T-helper 17 cell (primary cell): Measurements from ENCODE around the gene TBL2. TPM values are rescaled to one million over a fixed set of nuclear protein-coding genes. Genes with fewer than 3 reads are reported as not detected.
A peak's percentile ranks its signal among the peaks of the same experiment; 100 is the strongest.
"Not testable (repeated sequence)": the region's sequence is repeated elsewhere in the genome, so short reads cannot be mapped to it uniquely, and the experiment has no call there.

ENCODE experiments used
- ATAC-seq: fragments of 150-1000 bp; cut with Tn5 transposase; 2 replicates; pipeline ENCODE4 v1.10.0; 2021; ENCODE audit warnings: mild to moderate bottlenecking, moderate library complexity
- DNase-seq, 3 donors: peaks; one replicate each; pipeline versions ENCODE4 v3.0.0 to v3.0.0-alpha.2; 2020 to 2021
- H3K9me3 ChIP-seq: one replicate; pipeline ENCODE4 v1.7.0; 2013; ENCODE audit warnings: low read length, mild to moderate bottlenecking; ENCODE audit not compliant: control insufficient read depth, poor library complexity, severe bottlenecking
- H3K27ac Mint-ChIP-seq: one replicate; pipeline ENCODE4 v1.8.0; 2022; ENCODE audit warnings: mild to moderate bottlenecking, moderate library complexity, mixed read lengths
- H3K27me3 Mint-ChIP-seq: one replicate; pipeline ENCODE4 v1.8.0; 2022; ENCODE audit warnings: mixed read lengths
- H3K36me3 Mint-ChIP-seq: one replicate; pipeline ENCODE4 v1.8.0; 2022; ENCODE audit warnings: low read depth, mixed read lengths
- H3K4me1 Mint-ChIP-seq: one replicate; pipeline ENCODE4 v1.8.0; 2022; ENCODE audit warnings: mild to moderate bottlenecking, mixed read lengths
- H3K4me3 Mint-ChIP-seq: one replicate; pipeline ENCODE4 v1.8.0; 2022; ENCODE audit warnings: mild to moderate bottlenecking, moderate library complexity, mixed read lengths
- total RNA-seq, 4 donors: library from RNA in 2 of 4; stranded (reverse) in 2 of 4; gene quantifications; one replicate each; pipeline ENCODE4 v1.2.3 and lab custom pipeline; 2022 to 2026

TBL2 gene
- total RNA-seq, 2 donors from 2014 or later, result 15.3 to 22.9 TPM

DNA sequence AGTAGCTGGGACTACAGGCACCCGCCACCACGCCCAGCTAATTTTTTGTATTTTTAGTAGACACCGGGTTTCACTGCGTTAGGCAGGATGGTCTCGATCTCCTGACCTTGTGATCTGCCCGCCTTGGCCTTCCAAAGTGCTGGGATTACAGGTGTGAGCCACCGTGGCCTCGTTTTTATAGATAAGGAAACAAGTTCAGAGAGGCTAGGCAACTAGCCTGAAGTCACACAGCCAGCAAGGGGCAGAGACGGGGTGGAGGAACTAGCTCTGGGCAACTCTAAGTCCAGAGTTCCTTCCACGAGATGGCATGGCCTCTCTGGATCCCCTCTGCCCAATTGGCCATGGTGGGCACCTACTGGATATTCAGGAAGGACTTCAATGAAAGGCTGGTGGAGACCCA lies 36.6 kb upstream of the TBL2 start:
- not testable (repeated sequence) for DNase-seq, H3K27ac Mint-ChIP-seq, ATAC-seq, H3K4me1 Mint-ChIP-seq, H3K4me3 Mint-ChIP-seq, H3K36me3 Mint-ChIP-seq, H3K9me3 ChIP-seq
- peaks cover 60% of the 10 kb centered on the region for H3K27me3 Mint-ChIP-seq

DNA sequence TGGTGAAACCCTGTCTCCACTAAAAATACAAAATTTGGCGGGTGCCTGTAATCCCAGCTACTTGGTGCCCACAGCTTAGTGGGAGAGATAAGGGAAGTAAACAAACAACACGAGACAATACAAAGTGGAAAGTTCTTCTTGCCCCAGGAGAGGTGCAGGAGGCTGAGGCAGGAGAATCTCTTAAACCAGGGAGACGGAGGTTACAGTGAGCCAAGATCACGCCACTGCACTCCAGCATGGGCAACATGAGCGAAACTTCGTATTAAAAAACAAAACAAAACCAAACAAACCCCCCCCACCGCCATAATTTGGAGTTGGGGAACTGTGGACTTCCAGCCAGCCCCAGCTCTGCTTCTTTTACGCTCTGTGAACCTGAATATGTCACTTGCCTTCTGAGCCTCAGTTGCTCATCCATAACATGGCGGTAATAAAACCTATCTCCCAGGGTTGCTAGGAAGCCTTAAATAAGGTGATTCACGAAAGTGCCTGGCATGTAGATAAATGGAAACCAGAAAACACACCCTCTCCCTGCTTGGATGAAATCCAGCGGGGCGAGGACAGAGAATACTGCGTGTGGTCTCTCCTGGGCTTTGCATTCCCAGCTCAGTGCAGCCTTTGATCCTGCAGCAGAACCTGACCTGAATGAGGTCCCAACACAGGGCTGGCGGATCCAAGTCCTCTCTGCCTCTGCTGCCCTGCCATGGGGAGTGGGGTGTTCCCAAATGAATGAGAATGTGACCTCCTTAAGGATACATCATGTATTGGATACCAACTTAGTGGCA lies 35.8 kb upstream of the TBL2 start:
- H3K36me3 Mint-ChIP-seq, result no peaks in the 10 kb centered on the region
- H3K4me1 Mint-ChIP-seq, result peaks cover 3% of the 10 kb centered on the region
- no peak for ATAC-seq
- DNase-seq, result no peak
- peaks cover 60% of the 10 kb centered on the region for H3K27me3 Mint-ChIP-seq
- H3K9me3 ChIP-seq, result no peaks in the 10 kb centered on the region
- no peak overlapping the region for H3K27ac Mint-ChIP-seq
- H3K4me3 Mint-ChIP-seq, result peak overlapping the region; percentile 36

DNA sequence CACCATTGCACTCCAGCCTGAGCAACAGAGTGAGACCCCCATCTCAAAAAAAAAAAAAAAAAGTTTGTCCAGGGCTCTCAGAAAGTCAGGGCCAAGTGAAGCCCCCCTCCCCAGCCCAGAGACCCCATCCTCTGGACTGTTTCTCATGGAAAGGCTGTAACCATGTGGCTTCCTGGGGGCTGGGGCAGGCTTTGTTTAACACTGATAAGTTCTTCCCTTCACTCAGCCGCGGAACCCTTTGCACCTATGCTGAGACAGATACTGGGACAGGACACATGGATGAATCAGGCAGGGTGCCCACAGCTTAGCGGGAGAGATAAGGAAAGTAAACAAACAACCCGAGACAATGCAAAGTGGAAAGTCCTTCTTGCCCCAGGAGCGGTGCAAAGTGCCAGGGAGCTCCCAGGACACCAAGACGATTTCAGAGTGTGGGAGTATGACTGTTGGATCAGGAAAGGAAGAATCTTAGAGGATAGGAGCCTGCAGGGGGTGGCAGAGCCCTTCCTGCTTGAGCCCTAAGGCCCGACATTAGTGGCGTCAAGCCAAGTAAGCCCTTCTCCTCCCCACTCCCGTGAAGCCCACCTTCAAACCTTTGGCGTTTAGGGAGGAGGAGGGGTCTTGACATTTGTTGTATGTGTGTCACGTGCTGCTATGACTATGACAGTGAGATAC lies 34.4 kb upstream of the TBL2 start:
- Mint-ChIP-seq H3K36me3 (no peaks in the 10 kb centered on the region), H3K4me1 (peaks cover 3% of the 10 kb centered on the region), H3K4me3 (no peak overlapping the region), H3K27me3 (peaks cover 56% of the 10 kb centered on the region), H3K27ac (no peak overlapping the region)
- DNase-seq (no peak), ATAC-seq (no peak)
- H3K9me3 ChIP-seq, result no peaks in the 10 kb centered on the region

DNA sequence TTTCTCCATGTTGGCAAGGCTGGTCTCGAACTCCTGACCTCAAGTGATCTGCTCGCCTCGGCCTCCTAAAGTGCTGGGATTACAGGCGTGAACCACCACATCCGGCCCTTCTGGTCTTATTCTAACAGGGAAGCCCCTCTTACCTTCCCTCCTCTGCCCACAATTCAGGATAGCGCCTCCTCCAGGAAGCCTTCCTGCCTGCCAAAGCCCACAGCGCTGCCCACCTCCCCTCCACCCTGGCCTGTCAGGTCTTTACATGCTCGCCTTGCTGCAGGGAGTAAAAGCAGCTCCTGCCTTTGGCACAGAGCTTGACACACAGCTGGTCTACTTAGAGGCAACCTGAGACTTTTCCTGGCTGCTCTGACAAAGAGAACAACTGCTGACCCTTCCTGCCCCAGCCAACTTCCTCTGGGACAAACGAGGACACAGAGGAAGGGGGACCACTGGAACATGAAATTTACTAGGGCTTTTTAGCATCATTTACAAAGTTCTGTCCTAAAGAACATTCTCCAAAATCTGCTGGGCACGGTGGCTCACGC lies 32.7 kb upstream of the TBL2 start:
- no peak for ATAC-seq
- Mint-ChIP-seq H3K27me3 (peaks cover 64% of the 10 kb centered on the region), H3K27ac (no peak overlapping the region), H3K36me3 (no peaks in the 10 kb centered on the region), H3K4me1 (peaks cover 4% of the 10 kb centered on the region), H3K4me3 (no peak overlapping the region)
- no peaks in the 10 kb centered on the region for H3K9me3 ChIP-seq
- no peak for DNase-seq

DNA sequence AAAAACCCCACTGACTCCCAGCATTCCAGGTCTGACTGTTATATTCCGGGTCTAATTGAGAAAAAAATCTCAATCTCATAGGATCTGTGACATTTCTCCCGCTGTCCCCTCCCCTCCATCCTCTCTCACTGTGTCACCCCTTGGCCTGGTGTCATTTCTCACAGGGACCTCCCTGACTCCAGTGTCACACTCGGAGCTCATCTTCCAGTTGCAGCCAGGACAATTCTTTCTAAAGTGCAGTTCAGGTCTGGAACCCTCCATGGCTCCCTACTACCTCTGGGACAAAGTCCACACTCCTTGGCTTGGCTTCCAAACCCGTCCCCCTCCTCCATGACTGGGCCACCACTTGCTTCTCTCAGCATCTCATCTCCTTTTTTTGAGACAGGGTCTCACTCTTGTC lies 31.7 kb upstream of the TBL2 start:
- H3K4me3 Mint-ChIP-seq, result no peak overlapping the region
- peaks cover 59% of the 10 kb centered on the region for H3K27me3 Mint-ChIP-seq
- ATAC-seq (no peak), DNase-seq (no peak)
- H3K9me3 ChIP-seq, result no peaks in the 10 kb centered on the region
- H3K36me3 Mint-ChIP-seq, result no peaks in the 10 kb centered on the region
- H3K4me1 Mint-ChIP-seq, result peaks cover 4% of the 10 kb centered on the region
- no peak overlapping the region for H3K27ac Mint-ChIP-seq

DNA sequence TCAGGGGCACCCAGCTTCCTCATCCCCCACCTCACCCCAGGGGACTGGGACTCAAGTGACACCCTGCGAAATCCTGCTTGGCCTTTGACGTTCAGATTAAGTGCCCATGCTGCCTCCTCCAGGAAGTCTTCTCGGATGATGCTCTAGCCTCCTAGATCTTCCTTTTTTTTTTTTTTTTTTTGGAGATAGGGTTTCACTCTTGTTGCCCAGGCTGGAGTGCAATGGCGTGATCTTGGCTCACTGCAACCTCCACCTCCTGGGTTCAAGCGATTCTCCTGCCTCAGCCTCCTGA lies 29.3 kb upstream of the TBL2 start:
- H3K27ac Mint-ChIP-seq, H3K36me3 Mint-ChIP-seq, H3K4me1 Mint-ChIP-seq, DNase-seq, ATAC-seq, H3K4me3 Mint-ChIP-seq, H3K9me3 ChIP-seq: not testable (repeated sequence)
- peaks cover 40% of the 10 kb centered on the region for H3K27me3 Mint-ChIP-seq

DNA sequence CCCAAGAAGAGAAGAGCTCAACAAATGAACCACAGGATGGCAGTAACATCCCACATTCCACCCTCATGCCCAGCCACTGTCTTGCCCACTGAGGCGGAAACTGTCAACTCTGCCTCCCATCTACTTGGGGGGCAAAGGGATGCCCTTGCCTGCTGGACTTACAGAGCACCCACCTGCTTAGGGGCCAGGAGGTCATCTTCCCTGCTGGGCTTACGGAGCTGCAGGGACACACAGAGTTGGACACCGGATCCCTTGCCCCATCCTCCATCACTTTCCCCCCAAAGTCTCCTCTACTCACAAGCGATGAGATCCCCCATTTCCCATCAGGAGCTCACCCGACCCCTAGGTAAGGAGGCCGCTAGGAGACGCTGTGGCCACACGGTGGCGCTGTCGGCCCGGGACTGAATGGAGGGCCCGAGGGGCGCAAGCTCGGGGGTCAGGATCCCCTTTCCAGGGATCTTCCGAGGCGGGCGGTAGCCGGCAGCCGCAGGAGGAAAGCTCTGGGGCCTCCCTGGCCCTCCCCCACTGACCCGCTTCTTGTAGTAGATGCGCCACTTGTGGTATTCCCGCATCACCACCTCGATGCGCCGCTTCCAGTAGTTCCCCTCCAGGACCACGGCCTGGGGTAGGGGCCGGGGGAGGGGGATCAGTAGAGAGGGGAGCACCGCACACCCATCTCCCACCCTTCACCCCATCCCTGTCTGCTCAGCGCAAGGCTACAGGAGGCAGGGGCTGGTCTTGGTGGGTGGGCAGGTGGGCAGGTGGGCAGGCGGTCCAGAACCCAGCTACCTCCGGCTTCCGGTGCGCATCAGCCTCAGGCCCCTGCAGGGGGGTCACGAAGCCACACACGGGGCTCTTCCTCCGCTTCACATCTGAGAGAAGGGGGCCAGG lies 28.7 kb upstream of the TBL2 start:
- Mint-ChIP-seq H3K27ac (no peak overlapping the region), H3K36me3 (peaks cover under 1% of the 10 kb centered on the region), H3K4me3 (no peak overlapping the region), H3K27me3 (peaks cover 37% of the 10 kb centered on the region), H3K4me1 (peaks cover 2% of the 10 kb centered on the region)
- H3K9me3 ChIP-seq, result no peaks in the 10 kb centered on the region
- peak; percentile 56 to 70 (median 65) for DNase-seq
- peak; percentile 77 for ATAC-seq

DNA sequence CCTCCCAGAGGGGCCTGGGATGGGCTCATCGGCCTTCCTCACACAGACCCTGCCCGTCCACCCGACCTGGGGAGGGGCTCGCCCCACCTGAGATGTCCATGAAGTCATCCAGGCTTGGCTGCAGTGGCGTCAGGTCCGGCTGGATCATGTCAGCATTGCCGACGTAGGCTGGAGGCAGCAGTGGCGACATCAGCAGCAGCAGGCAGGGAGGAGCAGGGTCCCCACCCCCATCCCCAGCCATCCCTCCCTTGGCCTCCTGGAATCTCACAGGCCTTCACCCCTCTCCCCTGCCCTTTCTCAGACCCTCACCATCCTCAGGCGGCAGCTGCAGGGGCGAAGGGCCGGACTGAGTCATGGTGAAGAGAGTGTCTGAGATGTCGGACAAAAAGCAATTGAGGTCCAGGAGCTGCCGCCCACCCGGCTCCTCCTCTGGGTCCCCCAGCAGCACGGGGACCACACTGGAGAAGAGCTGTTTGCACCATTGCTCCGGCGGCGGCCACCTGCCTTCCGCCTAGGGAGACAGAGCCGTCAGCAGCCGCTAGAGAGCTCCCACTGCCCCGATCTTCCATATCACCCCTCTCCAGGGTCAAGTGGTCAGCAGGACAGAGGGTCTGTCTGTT lies 27.3 kb upstream of the TBL2 start:
- Mint-ChIP-seq H3K4me3 (no peak overlapping the region), H3K27me3 (peaks cover 30% of the 10 kb centered on the region), H3K36me3 (peaks cover 3% of the 10 kb centered on the region), H3K4me1 (peaks cover 2% of the 10 kb centered on the region), H3K27ac (no peak overlapping the region)
- no peaks in the 10 kb centered on the region for H3K9me3 ChIP-seq
- DNase-seq (no peak), ATAC-seq (no peak)

DNA sequence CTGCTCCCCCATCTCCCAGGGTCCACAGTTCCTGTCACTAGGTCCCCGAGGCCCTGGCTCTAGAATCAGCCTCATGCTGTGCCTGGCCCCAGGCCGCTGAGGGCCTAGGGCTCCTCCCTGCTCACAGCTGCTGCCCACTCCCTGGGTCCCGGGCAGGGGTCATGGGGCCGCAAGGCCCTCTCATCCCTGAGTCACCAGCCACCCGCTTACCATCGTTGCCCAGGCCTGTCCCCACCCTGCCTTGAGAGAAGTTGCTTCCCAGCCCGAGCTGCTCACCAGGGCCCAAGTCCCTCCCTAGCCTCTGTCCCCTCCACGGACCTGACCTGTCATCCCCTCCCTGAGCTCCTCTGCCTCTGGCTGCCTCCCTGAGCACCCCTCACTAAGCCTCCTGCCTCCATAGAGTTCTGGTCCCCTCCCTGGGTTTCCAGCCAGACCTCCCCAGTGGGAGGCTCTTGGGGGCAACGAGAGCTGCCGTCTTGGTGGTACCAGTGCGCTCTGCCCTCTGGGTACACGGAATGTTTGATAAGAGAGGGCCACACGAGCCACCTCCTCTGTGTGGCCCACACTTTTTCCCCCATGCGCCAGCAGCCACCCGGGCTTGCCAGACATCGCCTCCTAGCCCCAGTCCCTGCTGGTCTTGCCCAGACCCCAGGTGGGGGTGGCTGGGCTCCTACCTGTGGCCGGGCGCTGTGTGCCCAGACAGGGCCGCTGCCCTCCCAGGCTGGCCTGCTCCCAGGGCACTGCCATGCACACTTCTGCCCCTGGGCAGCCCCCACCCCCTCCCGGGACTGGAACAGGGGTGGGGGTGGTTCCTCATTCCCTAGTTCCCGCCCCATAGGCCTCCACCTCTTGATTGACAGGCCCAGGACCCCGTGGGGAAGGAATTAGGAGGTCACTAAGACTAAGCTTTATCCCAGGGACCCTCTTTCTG lies 24.6 kb upstream of the TBL2 start:
- H3K4me3 Mint-ChIP-seq, result no peak overlapping the region
- no peak overlapping the region for H3K27ac Mint-ChIP-seq
- no peak for DNase-seq
- ATAC-seq, result no peak
- H3K36me3 Mint-ChIP-seq, result peaks cover 5% of the 10 kb centered on the region
- H3K27me3 Mint-ChIP-seq, result peaks cover 24% of the 10 kb centered on the region
- H3K4me1 Mint-ChIP-seq, result peaks cover 2% of the 10 kb centered on the region
- no peaks in the 10 kb centered on the region for H3K9me3 ChIP-seq

DNA sequence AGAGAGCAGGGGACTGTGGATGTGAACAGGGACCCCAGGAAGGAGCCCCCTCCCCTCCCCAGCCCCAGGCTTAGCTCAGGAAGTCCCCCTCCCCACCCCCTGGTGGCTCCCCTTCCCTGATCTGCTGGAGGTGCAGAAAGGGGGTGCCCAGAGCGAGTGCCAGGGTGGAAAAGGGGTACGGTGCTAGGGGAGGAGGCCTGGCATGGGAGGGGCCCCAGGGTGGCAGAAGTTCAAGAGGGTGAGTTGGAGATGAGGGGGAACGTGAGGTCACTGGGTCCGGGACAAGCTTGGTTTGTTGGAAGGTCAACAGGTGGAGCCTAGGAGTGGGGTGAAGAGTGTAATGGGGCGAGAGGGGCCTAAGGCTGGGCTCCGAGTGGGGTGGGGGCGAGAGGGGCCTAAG lies 21.5 kb upstream of the TBL2 start:
- DNase-seq, result no peak
- peaks cover 23% of the 10 kb centered on the region for H3K27me3 Mint-ChIP-seq
- H3K4me3 Mint-ChIP-seq, result no peak overlapping the region
- no peak overlapping the region for H3K27ac Mint-ChIP-seq
- no peak for ATAC-seq
- H3K36me3 Mint-ChIP-seq, result peaks cover 7% of the 10 kb centered on the region
- H3K4me1 Mint-ChIP-seq, result no peaks in the 10 kb centered on the region
- H3K9me3 ChIP-seq, result no peaks in the 10 kb centered on the region

DNA sequence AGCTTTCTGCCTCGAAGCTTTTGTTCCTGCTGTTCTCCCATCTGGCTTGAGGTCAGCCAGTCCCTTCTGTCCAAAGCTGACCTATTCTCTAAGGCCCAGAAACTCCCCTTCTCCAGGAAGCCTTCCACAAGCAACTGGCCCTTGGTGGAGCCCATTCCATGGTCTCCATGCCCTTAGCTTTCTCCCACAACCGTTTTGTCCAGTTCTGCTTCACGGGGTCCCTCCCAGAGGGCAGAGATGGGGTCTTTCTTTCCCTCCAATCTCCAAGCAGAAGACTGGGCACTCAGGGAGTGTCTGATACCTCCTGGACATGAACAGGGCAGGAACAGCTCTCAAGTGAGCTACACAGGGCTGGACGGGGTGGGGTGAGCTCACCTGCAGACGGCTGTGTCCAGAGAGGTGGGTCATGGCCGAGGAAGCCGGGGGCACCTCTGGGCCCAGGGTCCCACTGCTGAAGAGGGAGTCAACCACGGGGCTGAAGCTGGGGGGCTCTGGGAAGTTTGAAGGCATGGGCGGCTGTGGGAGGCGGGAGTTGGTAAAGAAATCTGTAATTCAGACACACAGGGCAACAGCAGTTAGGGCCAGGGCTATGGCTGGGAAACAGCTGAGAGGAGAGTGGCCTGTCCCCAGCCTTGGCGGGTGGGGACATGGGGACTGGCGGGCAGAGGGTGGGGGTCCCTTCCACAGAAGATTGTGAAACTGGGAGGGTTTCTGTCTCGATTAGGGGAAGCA lies 20.9 kb upstream of the TBL2 start:
- H3K27me3 Mint-ChIP-seq, result peaks cover 23% of the 10 kb centered on the region
- no peaks in the 10 kb centered on the region for H3K9me3 ChIP-seq
- H3K4me1 Mint-ChIP-seq, result no peaks in the 10 kb centered on the region
- H3K27ac Mint-ChIP-seq, result no peak overlapping the region
- peaks cover 7% of the 10 kb centered on the region for H3K36me3 Mint-ChIP-seq
- H3K4me3 Mint-ChIP-seq, result no peak overlapping the region
- ATAC-seq, result no peak
- DNase-seq, result no peak
